ENCODE data around the gene TRPM2. TPM values are rescaled to one million over a fixed set of nuclear protein-coding genes. Genes with fewer than 3 reads are reported as not detected.

The TRPM2 gene
- total and polyA plus RNA-seq, 10 of the 15 experiments (the other 5 are each of a cell fraction or from before 2014, with no cell fraction given) = 0.03 to 9.1 (median 2.6) TPM

DNA sequence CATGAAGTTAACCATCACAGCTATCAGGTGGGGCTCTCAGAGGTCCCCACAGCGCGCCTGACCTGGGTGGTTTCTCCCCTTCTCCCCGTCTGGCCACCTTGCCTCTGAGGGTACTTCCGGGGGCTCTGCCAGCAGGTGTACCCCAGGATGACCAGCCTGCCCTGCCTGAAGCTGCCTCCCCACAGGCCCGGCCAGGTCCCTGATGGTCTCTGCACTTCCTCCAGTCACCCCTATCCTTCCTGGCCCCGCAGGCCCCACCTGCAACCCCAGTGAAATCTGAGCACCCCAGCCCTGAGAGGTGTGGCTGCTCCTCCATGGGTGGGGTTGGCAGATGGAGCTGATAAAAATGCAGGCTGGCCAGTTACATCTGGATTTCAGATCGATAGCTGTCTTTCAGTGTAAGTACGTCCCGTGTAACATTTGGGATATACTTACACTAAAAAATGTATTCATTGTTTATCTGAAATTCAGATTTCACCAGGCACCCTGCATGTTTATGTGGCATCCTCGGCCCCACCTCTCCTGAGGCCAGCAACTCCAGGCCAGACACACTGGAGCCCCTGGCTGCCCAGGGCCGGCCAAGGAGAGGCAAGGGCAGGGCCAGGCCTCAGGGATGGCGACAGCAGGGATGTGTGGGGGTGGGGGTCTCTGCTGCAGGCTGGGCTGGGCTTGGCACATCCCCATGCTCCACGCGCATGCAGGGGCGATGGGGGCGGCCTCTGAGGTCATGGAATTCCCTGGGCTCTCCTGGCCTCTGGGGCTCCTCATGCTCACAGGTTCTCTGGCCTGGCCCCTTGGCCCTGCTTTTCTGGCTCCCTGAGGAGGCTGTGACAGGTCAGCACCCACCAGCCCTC lies 127.0 kb downstream of the TRPM2 start (continued):
- TF ChIP-seq ZNF592 (IDR thresholded peaks at IDR 0.05) = no peak

GRCh38 chr21:44482581-44483287 lies 129.3 kb downstream of the TRPM2 start:
- POLR2A ChIA-PET = no interaction called here
- no peaks in the 10 kb centered on the region for H3K36me3 ChIP-seq (ENCODE audit: control insufficient read depth in 2 of 2, insufficient read depth in 2 of 2, low read length in 1 of 2)
- no peak overlapping the region for H3K4me3 ChIP-seq
- H3K9ac ChIP-seq (ENCODE audit: control insufficient read depth, insufficient read depth, low read length) = no peak overlapping the region
- in situ Hi-C loops (cut with MboI) (no loop called here), intact Hi-C loops (cut with micrococcal nuclease; ENCODE audit: unreplicated experiment) (no loop called here)
- no peak overlapping the region for H3K27ac ChIP-seq (ENCODE audit: control insufficient read depth, insufficient read depth)
- no peaks in the 10 kb centered on the region for H3K79me2 ChIP-seq (ENCODE audit: control insufficient read depth, insufficient read depth, low read length)
- no peak for DNase-seq (ENCODE audit: low read depth, low spot score)
- FAIRE-seq = no peak
- no peaks in the 10 kb centered on the region for H3K4me1 ChIP-seq (ENCODE audit: control insufficient read depth, insufficient read depth, low read length)
- H4K20me1 ChIP-seq (ENCODE audit: control insufficient read depth, insufficient read depth) = no peaks in the 10 kb centered on the region
- no TSS peak for BruUV-seq (replicated peaks)
- CTCF ChIA-PET = interaction anchor here (0.6 kb wide), 1 partner anchor 178 kb away, joined by 4 read pairs; no protein-coding TSS in a partner anchor
- SMC1A ChIA-PET (ENCODE audit: uncharacterized antibody, unreplicated experiment) = no interaction called here
- H3K9me3 ChIP-seq (replicated peaks; ENCODE audit: control insufficient read depth, insufficient read depth, low read length) = no peaks in the 10 kb centered on the region; the same call in 2 of the 3 replicates
- H3K27me3 ChIP-seq (replicated peaks in 1 of 2; ENCODE audit: control insufficient read depth in 2 of 2, insufficient read depth in 2 of 2, low read length in 1 of 2) = no peaks in the 10 kb centered on the region
- RAD21 ChIA-PET (ENCODE audit: unreplicated experiment) = no interaction called here
- no peak for ATAC-seq
- no peak overlapping the region for H2AFZ ChIP-seq (ENCODE audit: control insufficient read depth, low read depth, low read length)
- 51% methylated on average over 14 of the region's 14 CpGs for WGBS (ENCODE audit: insufficient coverage, insufficient replicate concordance, low lambda C conversion rate, missing lambda C conversion rate)
- H3K4me2 ChIP-seq (ENCODE audit: control insufficient read depth, insufficient read depth) = no peak overlapping the region
- TF ChIP-seq CHD4 (IDR thresholded peaks at IDR 0.05) = no peak
- TF ChIP-seq EED (IDR thresholded peaks at IDR 0.05; ENCODE audit: low read depth) = no peak
- TF ChIP-seq HCFC1 (IDR thresholded peaks at IDR 0.05; ENCODE audit: low read length) = no peak
- TF ChIP-seq REST (IDR thresholded peaks at IDR 0.05; ENCODE audit: low read depth, low read length) = no peak
- no peak for TF ChIP-seq PRDM15 (CRISPR knock-in tag; IDR thresholded peaks at IDR 0.05)
- TF ChIP-seq CREM (IDR thresholded peaks at IDR 0.05; ENCODE audit: low read depth) = no peak
- no peak for TF ChIP-seq ZSCAN29 (IDR thresholded peaks at IDR 0.05)
- TF ChIP-seq JUNB (IDR thresholded peaks at IDR 0.05) = no peak
- TF ChIP-seq SMAD5 (IDR thresholded peaks at IDR 0.05; ENCODE audit: low read depth) = no peak
